GM21786 (cell line): ENCODE measurements around the gene GRPR.
"Not testable (repeated sequence)": the region's sequence is repeated elsewhere in the genome, so short reads cannot be mapped to it uniquely, and the experiment has no call there.

Experiments used
- ATAC-seq: cut with Tn5 transposase; IDR thresholded peaks from one replicate; pipeline ENCODE4 v1.9.1; 2021; ENCODE audit not compliant: unreplicated experiment

GRPR gene

DNA sequence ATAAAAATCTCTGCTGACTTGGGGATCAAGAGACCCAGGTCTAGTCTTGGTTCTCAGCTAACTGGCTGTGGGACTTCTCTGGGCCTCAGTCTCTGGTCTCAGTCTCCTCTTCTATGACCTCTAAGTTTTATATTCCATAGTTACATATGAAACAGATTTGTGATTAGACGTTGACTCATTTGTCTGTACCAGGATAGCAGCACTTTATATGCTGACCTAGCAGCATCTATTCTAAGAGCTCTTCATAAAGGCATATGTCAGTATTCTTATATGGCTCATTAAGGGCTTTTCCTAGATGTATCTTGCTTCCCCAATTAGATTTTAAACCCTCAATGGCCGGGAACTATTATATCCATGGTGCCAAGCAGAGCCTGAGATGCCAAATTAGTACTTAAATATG is 12.7 kb downstream of the GRPR start:
- no peak for ATAC-seq

DNA sequence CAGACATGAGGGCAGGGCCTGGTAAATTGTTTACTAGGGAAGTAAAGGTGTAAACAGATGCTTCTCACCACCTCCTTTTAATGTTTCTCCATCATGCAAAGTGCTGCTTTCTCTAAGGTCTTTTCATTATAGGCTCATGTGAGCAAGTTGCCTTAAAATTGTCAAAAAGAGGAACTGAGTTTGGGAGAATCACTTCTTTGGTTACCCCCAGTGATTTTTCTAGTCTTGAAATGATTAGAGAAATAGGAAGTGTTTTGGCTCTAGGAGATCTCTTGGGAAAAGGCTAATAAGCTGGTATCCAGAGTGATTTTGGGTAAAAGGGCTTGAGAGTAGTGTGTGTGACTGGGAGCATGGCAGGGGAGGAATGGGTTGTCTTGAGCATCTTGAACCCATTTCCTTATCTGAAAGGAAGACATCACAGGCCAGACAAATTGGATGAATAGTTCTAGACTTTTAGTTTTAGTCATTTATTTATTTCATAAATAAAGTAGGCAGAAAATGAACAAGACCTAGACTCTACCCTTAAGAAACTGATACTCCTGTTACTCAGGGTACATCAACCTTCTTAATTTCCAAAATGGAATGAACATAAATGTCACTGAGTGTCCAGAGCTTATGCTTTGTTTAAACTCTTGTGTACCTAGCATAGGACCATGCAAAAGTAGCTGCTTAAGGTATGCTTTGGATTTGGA is 14.2 kb downstream of the GRPR start:
- ATAC-seq = peak; percentile 83

DNA sequence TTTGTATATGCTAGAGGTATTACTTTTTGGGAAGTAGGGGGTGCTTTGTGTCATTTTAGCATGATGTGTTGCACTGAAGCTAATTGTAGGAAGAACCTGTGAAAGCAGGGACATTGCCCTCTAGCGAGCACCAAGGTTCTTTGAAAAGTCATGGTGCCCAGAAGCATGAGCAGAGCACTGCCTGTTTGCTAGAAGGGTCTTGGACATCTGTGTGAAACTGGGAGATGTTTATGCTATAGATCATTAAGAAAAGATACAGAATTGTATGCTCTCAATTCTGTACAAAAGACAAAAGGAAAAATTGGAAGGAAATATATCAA is 14.7 kb downstream of the GRPR start:
- ATAC-seq = no peak

DNA sequence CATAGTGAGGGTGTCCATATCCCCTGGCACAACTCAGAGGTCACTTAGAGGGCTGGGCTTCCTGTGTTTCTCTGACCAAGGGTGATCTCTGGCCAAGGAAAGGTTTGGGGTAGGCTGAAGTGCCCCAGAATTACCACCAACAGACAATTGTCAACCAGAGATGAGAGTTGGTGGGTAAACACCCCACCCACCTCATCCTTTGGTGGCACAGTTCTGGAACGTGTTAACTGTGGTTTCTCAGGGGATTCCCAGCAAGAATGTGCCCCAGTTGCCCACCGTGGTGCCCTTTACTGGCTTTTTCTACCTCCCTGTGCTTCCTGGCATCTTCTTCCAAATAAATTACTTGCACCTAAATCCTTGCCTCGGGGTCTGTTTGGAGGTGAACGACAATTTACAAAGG is 17.1 kb downstream of the GRPR start:
- ATAC-seq = no peak

DNA sequence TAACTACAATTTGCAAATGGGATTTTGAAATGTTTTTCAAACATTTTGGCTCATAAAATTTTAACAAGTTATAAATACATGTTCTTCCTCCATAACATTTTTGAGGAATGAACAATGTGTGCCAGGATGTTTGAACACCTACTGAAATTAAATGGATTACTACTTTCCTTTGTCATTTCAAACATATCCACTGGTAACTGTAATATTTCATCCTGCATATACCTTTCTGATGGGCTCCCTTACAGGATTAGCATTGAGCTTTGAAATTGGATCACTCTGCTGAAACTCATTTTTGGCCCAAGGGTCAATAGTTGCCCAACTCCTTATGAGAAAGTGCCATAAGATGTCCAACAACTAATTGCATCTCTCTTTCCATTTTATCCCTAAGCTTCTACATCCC is 17.6 kb downstream of the GRPR start:
- ATAC-seq = no peak

DNA sequence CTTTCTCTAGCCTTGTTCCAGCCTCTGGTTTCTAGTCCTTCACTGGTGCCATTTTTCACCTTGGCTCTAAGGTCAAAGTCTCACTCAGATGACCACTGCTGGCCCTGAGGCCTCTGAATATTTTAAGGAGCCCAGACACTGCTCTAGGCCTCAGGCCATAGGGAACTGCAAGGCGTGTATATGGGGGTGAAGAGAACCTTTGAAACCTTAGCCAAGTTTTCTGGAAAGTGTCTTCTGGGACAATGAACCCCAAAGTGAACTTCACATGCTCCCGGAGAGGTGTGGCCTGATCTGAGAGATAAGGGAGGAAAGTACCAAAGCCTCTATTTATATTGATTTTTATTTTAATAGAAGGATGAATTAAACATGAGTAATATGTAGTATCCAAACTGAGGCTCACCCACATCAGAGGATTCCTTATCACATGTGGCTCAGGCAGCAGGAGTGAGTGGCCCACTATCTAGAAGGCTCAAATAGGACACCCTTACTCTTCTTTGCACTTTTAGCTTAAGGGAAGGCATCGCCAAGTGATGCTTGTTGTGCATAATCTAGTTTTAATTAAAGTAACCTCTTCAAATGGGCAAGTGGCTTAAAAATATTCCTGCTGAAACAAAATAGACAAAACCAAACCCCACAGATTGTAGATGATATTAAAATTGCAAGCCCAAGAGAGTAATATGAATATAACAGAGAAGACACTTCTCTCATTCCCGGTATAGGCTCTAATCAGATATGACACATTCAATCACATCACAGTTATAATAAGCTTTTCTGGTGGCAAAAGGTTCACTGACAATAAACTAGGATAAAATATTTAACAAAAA is 18.3 kb downstream of the GRPR start:
- no peak for ATAC-seq

DNA sequence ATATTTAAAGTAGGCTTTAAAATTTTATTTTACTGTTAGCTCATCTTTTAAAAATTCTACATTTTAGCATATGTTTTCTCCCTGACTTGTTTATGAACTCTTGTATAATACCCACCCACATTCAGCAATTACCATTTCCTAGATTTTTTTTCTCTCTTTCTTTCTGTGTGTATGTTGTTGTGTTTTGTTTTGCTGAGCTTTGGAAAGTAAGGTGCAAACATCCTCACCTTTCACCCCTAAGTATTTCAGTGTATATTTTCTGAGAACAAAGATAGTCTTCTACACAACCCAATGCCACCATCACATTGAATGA is 18.8 kb downstream of the GRPR start:
- ATAC-seq = no peak

DNA sequence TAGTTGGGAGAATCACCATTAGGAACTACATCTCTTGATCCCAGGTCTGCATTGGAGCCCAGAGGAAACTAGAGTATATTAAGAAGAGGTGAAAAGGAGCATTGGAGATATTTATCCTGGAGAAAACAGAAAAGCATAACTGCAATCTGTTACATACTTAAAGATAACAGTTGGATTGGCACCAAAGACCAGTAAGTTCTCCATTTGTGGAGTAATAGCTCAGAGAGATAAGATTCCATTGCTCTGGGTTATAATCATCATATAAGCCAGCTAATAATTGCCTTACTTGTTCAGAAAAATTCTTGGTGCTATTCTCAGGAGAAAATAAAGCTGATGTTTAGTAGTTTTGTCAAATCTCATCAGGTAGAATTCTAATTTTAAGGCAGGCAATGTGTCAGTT is 20.6 kb downstream of the GRPR start:
- ATAC-seq = no peak

DNA sequence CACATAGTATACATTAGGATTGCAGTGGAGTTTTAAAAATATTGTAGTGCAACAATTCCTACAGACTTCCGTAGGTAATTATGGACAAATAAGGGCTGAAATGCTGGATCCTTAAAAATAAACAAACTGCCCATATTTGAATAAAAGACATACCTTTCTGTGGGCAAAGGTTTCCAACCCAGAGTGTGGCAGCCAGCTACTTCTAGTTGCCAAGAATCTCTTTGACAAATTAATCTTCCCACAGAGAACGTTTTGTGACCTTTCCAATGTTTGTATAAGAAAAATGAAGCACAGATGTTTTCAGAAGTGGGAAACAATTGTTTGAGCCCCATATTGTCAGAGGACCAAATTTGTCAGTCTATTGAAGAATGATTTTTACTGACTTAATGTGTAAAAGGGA is 21.1 kb downstream of the GRPR start:
- no peak for ATAC-seq

DNA sequence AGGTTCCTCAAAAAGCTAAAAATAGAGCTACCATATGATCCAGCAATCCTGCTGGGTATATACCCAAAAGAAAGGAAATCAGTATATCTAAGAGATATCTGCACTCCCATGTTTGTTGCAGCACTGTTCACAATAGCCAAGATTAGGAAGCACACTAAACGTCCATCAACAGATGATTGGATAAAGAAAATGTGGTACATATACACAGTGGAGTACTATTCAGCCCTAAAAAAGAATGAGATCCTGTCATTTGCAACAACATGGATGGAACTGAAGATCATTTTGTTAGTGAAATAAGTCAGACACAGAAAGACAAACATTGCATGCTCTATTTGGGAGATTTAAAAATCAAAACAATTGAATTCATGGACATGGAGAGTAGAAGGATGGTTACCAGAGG is 21.7 kb downstream of the GRPR start:
- ATAC-seq = not testable (repeated sequence)

DNA sequence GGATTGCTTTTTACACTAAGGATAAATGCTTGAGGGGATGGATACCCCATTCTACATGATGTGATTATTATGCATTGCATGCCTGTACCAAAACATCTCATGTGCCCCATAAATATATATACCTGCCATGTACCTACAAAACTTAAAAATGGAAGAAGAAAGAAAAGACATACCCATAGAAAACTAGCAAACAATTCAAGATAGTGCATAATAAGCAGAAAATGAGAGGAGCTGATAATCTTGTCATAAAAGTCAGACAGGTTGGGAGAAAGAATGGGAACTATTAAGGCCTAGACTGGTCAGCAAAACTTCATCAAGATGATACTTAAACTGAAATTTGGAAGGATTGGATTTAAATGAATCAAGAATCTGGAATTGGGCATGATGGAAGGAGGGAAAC is 22.3 kb downstream of the GRPR start:
- no peak for ATAC-seq

DNA sequence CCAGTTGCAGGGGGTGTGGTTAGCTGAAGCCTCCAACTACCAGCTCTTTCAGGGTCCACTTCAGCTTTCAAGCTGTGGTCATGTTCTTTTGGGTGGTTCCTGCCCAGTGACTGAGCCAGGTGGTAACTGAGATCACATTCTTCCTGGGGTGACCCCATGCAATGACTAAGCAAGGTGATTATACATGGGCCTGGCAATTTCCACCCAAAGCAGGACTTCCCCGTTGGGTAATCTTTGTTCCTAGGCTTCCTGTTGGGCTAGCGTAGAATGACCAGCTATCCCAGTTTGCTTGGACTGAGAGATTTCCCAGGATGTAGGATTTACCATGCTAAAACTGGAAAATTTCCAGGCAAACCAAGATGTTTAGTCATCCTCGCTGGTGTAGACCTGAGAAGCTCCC is 25.5 kb downstream of the GRPR start:
- no peak for ATAC-seq

DNA sequence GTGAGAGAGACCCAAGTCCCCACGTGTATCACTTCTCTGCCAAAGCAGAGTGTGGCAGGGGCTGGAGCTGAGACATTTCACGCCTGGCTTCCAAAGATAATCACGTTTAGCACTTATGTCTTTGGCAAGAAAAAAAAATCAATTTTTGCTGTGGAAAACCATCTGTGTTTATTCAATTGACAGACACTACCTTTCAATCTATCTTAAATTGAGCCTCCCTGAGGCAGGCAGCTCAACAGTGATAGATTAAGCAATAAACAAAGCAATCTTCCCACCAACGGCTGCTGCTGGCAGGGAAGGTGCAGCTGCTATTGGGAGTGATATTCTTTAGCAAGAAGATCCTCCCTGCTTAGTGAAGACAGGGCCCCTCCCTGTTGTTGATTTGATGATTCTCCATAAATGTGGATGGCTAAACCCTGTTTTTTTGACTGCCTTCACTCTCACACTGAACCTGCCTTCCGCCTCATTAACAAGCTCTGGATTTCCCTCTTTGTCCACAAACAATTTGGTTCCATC is 32.3 kb downstream of the GRPR start:
- ATAC-seq = no peak

DNA sequence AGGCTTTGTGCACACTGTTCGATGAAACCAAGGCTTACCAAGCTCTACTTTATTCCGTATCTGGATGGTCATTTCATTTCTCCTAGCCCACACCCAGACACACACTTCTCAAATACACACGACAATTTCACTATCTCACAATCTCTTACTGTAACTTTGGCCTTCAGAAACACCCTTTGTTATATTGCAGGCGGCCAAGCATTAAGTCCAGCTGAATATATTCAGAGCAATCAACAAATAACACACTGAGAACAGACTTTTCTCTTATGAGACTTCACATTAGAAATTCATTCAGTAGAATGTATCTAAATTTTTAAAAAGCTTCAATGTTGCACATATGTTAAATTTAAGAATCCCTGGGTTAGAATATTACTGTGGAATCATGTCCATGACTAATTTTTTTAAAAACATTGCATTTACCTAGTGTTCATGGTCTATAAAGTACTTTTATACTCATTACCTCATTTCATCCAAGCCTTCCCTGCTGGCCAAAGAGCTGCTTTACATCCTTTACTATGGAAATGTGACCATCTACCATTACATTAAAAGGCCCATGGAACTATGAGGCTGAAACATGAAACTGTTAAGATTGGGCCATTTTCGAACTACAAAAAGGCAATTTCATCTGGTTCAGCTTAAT is 33.4 kb downstream of the GRPR start:
- ATAC-seq = no peak

DNA sequence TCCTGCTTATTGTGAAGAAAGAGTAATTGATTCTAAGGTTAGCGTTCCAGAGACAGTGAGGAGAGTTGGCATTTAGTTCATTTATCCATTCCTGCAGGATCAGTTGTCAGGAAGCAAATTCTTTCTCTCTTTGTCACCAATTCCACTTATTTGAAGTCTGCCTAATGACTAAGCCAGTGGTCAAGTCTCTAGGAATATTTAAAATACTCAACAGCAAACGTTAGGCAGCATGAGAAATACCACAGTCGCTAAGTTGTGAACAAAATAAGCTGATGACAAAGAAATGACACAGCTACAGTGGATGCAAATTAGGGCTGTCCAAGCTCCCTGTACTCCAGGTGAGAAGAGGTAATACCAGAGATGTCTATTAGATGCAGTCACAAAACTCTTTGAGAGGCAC is 37.4 kb downstream of the GRPR start:
- no peak for ATAC-seq

DNA sequence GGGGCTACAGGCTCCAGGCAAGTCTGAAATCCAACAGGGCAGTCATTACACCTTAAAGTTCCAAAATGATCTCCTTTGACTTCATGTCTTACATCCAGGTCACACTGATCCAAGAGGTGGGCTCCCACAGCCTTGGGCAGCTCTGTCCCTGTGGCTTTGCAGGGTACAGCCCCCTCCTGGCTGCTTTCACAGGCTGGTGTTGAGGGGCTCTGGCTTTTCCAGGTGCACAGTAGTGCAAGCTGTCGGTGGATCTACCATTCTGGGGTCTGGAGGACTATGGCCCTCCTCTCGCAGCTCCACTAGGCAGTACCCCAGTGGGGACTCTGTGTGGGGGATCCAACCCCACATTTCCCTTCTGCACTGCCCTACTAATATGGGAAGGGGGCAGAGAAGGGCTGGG is 37.8 kb downstream of the GRPR start:
- not testable (repeated sequence) for ATAC-seq

DNA sequence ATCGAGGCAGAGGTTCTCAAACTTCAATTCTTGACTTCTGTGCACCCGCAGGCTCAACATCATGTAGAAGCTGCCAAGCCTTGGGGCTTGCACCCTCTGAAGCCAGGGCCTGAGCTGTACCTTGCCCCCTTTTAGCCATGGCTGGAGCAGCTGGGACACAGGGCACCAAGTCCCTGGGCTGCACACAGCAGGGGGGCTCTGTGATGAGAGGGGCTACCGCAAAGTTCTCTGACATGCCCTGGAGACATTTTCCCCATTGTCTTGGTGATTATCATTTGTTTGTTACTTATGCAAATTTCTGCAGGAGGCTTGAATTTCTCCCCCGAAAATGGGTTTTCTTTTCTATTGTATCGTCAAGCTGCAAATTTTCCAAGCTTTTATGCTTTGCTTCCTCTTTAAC is 39.0 kb downstream of the GRPR start:
- no peak for ATAC-seq

DNA sequence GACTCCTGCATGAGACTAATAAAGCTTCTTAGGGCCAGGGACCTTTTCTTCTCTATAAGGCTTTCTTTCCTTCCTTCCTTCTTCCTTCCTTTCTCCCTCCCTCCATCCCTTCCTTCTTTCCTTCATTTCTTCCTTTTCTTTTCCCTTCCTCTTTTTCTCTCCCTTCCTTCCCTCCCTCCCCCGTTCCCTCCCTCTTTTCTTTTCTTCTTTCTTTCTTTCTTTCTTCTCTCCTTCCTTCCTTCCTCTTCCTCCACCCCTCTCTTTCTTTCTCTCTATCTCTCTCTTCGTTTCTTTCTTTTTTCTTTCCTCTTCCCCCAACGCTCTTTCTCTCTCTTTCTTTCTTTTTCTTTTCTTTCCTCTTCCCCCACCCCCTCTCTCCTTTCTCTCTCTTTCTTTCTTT is 41.4 kb downstream of the GRPR start:
- ATAC-seq = no peak

DNA sequence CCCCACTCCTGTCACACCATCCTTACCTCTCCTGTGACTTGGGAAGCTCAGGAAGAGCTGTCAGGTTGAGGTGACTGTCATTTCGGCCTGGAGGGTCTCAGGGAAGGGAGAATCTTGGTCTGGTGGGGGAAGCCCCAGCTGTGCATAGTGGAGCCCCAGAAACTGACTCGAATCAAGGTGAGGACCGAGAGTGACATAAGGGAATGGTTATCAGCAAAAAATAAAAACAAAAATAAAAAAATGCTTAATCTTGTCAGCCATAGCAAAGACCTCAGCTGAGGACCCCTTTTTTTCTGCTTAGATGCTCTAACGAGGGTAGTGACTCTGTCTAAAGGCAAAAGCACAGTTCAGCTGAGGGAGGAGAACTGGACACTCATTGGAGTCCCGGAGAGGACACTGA is 43.8 kb downstream of the GRPR start, which contains the start of gene MAGEB17:
TSS of gene MAGEB17 (plus strand) at position 301 of the 400 bp plus-strand sequence. CDS start 2,902 bp downstream, outside the sequence.
- ATAC-seq = no peak

DNA sequence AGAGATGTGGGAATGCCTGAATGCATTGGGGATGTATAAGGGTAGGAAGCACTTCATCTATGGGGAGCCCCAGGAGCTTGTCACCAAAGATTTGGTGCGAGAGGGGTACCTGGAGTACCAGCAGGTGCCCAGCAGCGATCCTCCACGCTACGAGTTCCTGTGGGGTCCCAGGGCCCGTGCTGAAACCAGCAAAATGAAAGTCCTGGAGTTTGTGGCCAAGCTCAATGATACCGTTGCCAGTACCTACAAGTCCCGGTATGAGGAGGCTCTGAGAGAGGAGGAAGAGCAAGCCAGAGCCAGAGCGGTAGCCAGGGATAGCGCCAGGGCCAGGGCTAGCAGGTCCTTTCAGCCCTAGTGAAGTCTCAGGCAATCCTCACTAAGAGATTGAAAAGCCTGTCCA is 47.7 kb downstream of the GRPR start:
- ATAC-seq = no peak

DNA sequence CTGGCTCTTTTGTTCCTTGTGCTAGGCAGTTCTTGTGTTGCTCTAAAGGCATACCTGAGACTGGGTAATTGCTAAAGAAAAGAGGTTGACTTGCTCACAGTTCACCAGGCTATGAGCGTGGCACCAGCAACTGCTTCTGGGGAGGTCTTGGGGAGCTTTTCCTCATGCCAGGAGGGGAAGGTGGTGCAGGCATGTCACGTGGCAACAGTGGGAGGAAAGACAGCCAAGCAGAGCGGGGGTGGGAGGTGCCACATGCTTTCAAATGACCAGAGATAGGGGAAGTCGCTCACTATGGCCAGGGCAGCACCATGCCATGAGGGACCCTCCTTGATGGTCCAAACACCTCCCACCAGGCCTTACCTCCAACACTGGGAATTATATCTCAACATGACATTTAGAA is 48.6 kb downstream of the GRPR start:
- no peak for ATAC-seq

DNA sequence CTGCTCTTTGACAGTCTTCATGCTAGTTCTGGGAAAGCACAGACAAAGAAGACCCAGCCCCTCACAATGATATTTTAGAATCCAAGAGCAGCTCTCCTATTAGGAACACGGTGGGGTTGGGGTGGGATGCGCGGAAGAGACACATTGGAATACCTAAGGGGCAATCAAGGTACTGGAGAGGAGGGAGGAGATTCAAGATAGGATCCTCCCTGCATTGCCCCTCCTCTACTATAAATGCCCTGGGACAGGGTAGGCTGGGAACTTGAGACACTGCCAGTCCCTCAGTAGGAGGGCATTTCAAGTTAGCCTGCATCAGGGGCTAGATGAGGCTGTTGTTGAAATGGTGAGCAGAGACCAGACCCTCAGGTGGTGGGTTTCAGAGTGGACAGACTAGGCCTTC is 49.0 kb downstream of the GRPR start:
- ATAC-seq = no peak
